Endothelial cell of umbilical vein (primary cell): ENCODE measurements around the gene PRR15L. TPM values are rescaled to one million over a fixed set of nuclear protein-coding genes. Genes with fewer than 3 reads are reported as not detected.

Experiments
- BruUV-seq: library from RNA; stranded (reverse); fragments of 400-500 nt; replicated peaks from 2 replicates; lab custom pipeline; 2021; lab: Mats Ljungman, UMichigan
- CTCF ChIA-PET: fragments of 300-600, 350-600 bp; sonication (Branson Sonifier 250); formaldehyde crosslinking; loops from one replicate; lab custom pipeline; 2021; ENCODE audit warnings: antibody characterized with exemption, inconsistent platforms; lab: Charles Lee
- POLR2A ChIA-PET: fragments of 300-600, 350-600 bp; sonication (Branson Sonifier 250); formaldehyde crosslinking; loops from one replicate; lab custom pipeline; 2021; ENCODE audit warnings: antibody characterized with exemption, inconsistent platforms; lab: Charles Lee
- DNase-seq: peaks from one replicate; pipeline ENCODE4 v3.0.0-alpha.2; 2011; ENCODE audit warnings: low read depth, low spot score
- FAIRE-seq: peaks from 2 replicates; lab custom pipeline; 2011; peaks lifted over from hg19 to GRCh38; lab: Jason Lieb, UNC
- H2AFZ ChIP-seq: 2 replicates; pipeline ENCODE4 v1.6.0; 2012; ENCODE audit warnings: low read depth, low read length, control low read depth, inconsistent platforms
- H3K27ac ChIP-seq: 2 replicates; pipeline ENCODE4 v1.5.1; 2011; ENCODE audit warnings: low read depth, mild to moderate bottlenecking, control low read depth, low read length, moderate library complexity; ENCODE audit not compliant: insufficient read depth
- H3K27me3 ChIP-seq, 2 experiments: 2 replicates each; pipeline versions ENCODE4 v1.6.0 to v1.6.1; 2011; ENCODE audit warnings: low read length in 2 of 2, mixed read lengths in 1 of 2; ENCODE audit not compliant: control insufficient read depth in 2 of 2, insufficient read depth in 2 of 2
- H3K36me3 ChIP-seq, 2 experiments: 2 replicates in 1 of 2; 3 replicates in 1 of 2; pipeline ENCODE4 v1.5.1; 2011; ENCODE audit warnings: low read length in 2 of 2, mild to moderate bottlenecking in 1 of 2, moderate library complexity in 1 of 2; ENCODE audit not compliant: control insufficient read depth in 2 of 2, insufficient read depth in 2 of 2; ENCODE audit errors: extremely low read depth in 1 of 2
- H3K4me1 ChIP-seq: 3 replicates; pipeline ENCODE4 v1.5.1; 2011; ENCODE audit warnings: mild to moderate bottlenecking, low read length; ENCODE audit not compliant: control insufficient read depth, insufficient read depth; ENCODE audit errors: extremely low read depth
- H3K4me2 ChIP-seq: 2 replicates; pipeline ENCODE4 v1.6.1; 2011; ENCODE audit warnings: low read length, control low read depth, mixed read lengths; ENCODE audit not compliant: insufficient read depth
- H3K4me3 ChIP-seq, 3 experiments: fragments of 200-600 bp in 1 of 3; sonication (generic), shearing (Covaris generic) in 1 of 3; replicated peaks in 1 of 3; 2 replicates each; pipeline ENCODE4 v1.5.1; 2011 to 2016; ENCODE audit warnings: control low read depth in 3 of 3, low read length in 3 of 3, mild to moderate bottlenecking in 2 of 3, inconsistent platforms in 1 of 3, low read depth in 1 of 3, moderate library complexity in 1 of 3; ENCODE audit not compliant: insufficient read depth in 1 of 3
- H3K79me2 ChIP-seq: 2 replicates; pipeline ENCODE4 v1.6.0; 2012; ENCODE audit warnings: low read length, inconsistent platforms; ENCODE audit not compliant: control insufficient read depth, insufficient read depth
- H3K9ac ChIP-seq: replicated peaks from 2 replicates; pipeline ENCODE3; 2011; ENCODE audit warnings: low read length, control low read depth; ENCODE audit not compliant: insufficient read depth; ENCODE audit errors: extremely low read depth
- H3K9me1 ChIP-seq: replicated peaks from 3 replicates; pipeline ENCODE4 v1.6.0; 2011; ENCODE audit warnings: mild to moderate bottlenecking, low read length; ENCODE audit not compliant: control insufficient read depth, insufficient read depth; ENCODE audit errors: extremely low read depth
- H3K9me3 ChIP-seq: replicated peaks from 2 replicates; pipeline ENCODE4 v1.5.1; 2012; ENCODE audit warnings: low read length, inconsistent platforms; ENCODE audit not compliant: control insufficient read depth, insufficient read depth
- H4K20me1 ChIP-seq: replicated peaks from 2 replicates; pipeline ENCODE3; 2011; ENCODE audit warnings: mild to moderate bottlenecking, low read length; ENCODE audit not compliant: control insufficient read depth, insufficient read depth; ENCODE audit errors: extremely low read depth
- CTCF ChIP-seq, 2 donors: IDR thresholded peaks; 1 replicate in 1 of 2; 2 replicates in 1 of 2; pipeline ENCODE4 v1.5.1; 2011; ENCODE audit warnings: low read length in 2 of 2, mild to moderate bottlenecking in 2 of 2, moderate library complexity in 2 of 2, control low read depth in 1 of 2, inconsistent platforms in 1 of 2, low read depth in 1 of 2; ENCODE audit not compliant: insufficient read depth in 1 of 2; ENCODE audit errors: extremely low read depth in 1 of 2
- EZH2 ChIP-seq: IDR thresholded peaks from 2 replicates; pipeline ENCODE4 v1.6.1; 2012; ENCODE audit warnings: borderline replicate concordance, low read depth, mild to moderate bottlenecking, moderate library complexity, low read length, inconsistent platforms; ENCODE audit not compliant: severe bottlenecking
- FOS ChIP-seq: IDR thresholded peaks from 2 replicates; pipeline ENCODE4 v1.6.1; 2011; ENCODE audit warnings: mild to moderate bottlenecking, low read length, moderate library complexity, borderline replicate concordance; ENCODE audit not compliant: insufficient read depth
- GATA2 ChIP-seq: IDR thresholded peaks from 2 replicates; pipeline ENCODE4 v1.7.0; 2011; ENCODE audit warnings: low read depth, mild to moderate bottlenecking, moderate library complexity, mixed read lengths, low read length; ENCODE audit not compliant: insufficient read length, insufficient read depth
- JUN ChIP-seq: IDR thresholded peaks from 2 replicates; pipeline ENCODE4 v1.6.1; 2011; ENCODE audit warnings: borderline replicate concordance, low read depth; ENCODE audit not compliant: insufficient read length, insufficient read depth
- MAX ChIP-seq: IDR thresholded peaks from 2 replicates; pipeline ENCODE4 v1.6.1; 2011; ENCODE audit not compliant: insufficient read depth, insufficient read length
- MYC ChIP-seq: IDR thresholded peaks from one replicate; pipeline ENCODE4 v1.6.1; 2011; ENCODE audit warnings: mild to moderate bottlenecking, low read depth, low read length
- POLR2A ChIP-seq: IDR thresholded peaks from 2 replicates; pipeline ENCODE4 v1.6.1; 2012; ENCODE audit warnings: low read depth, mild to moderate bottlenecking, control low read depth, low read length
- POLR2AphosphoS5 ChIP-seq: IDR thresholded peaks from 2 replicates; pipeline ENCODE4 v1.6.1; 2012; ENCODE audit warnings: low read depth, mild to moderate bottlenecking, control low read depth, low read length, moderate library complexity; ENCODE audit not compliant: insufficient read depth
- dilution Hi-C: fragments of 300-500 bp; cut with MboI; formaldehyde crosslinking; loops from one replicate; pipeline ENCODE4 v1.15.0; 2019; ENCODE audit warnings: low sequenced_read_pairs; ENCODE audit not compliant: extremely low pct_ligation_motif_present
- intact Hi-C: fragments of 100-400 bp; cut with micrococcal nuclease; formaldehyde crosslinking; loops from one replicate; pipeline ENCODE4 v1.10.0; 2022
- polyA plus RNA-seq, 4 experiments: library from polyadenylated mRNA; depleted of rRNA in 3 of 4; stranded (reverse) in 3 of 4; unstranded in 1 of 4; fragments of >200 nt; gene quantifications; 2 replicates each; pipeline versions ENCODE4 v1.2.1 to v1.2.3, GENCODE V29; 2011 to 2012; ENCODE audit warnings: missing spikeins in 1 of 4
- total RNA-seq: library from RNA; stranded (reverse); gene quantifications from 2 replicates; pipeline ENCODE4 v1.2.3, GENCODE V29; 2021

The PRR15L gene
- total and polyA plus RNA-seq, 2 donors (not counting 3 experiments of a cell fraction or from before 2014, with no cell fraction given) = not detected

DNA sequence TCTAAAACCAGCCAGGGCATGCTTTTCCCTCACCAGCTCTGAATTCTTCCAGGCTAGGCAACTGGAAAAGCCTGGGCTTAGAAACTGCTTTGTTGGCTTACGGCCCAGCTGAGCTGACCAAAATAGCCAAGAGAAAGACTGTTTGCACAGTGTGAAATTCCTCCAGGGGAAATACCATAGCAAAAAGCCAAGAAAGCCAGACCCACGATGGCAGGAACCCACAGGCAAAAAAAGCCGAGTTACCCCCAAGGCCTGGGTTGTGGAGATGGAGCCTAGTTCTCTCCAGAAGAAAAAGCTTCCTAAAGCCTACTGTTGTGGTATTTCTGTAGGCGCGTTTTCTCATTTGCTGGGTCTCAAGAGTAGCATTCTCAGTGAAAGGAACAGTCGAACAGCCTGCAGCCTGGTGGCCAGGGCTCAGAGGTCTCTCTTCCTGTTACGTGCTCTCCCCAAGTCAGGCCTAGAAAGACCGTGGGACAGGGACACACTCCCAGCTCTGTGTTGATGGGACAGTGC, 52.4 kb downstream of the PRR15L start:
- Histone ChIP-seq H3K27ac (no peak overlapping the region), H3K27me3 (no peaks in the 10 kb centered on the region), H2AFZ (no peak overlapping the region), H3K4me2 (no peak overlapping the region), H3K9me3 (no peaks in the 10 kb centered on the region), H3K9me1 (no peaks in the 10 kb centered on the region), H3K9ac (no peak overlapping the region), H4K20me1 (no peaks in the 10 kb centered on the region), H3K79me2 (no peaks in the 10 kb centered on the region), H3K4me3 (no peak overlapping the region), H3K36me3 (peaks cover 0 to 2% of the 10 kb centered on the region in 2 experiments), H3K4me1 (no peaks in the 10 kb centered on the region)
- CTCF ChIA-PET = interaction anchor here (0.7 to 1.7 kb wide), 7 partner anchors 14 to 115 kb away, joined by 3 to 6 read pairs (median 5); no protein-coding TSS in a partner anchor
- TF ChIP-seq POLR2AphosphoS5 (no peak), GATA2 (no peak), CTCF (IDR thresholded peaks at IDR 0.05; ENCODE audit: extremely low read depth in 1 of 2, insufficient read depth in 1 of 2, low read depth in 1 of 2, low read length in 2 of 2) (no peak), JUN (no peak), POLR2A (no peak), MAX (no peak), MYC (no peak), FOS (no peak), EZH2 (no peak)
- dilution Hi-C loops (no loop called here), intact Hi-C loops (no loop called here)
- FAIRE-seq (no peak), DNase-seq (peak; percentile 77)
- POLR2A ChIA-PET = interaction anchor here (1.3 kb wide), 1 partner anchor 10 kb away, joined by 6 read pairs; the partner anchor contains the start of gene SP2
- no TSS peak for BruUV-seq
